Measurements from ENCODE around the gene TBC1D4. TPM values are rescaled to one million over a fixed set of nuclear protein-coding genes. Genes with fewer than 3 reads are reported as not detected.
"Not testable (repeated sequence)": the region's sequence is repeated elsewhere in the genome, so short reads cannot be mapped to it uniquely, and the experiment has no call there.

TBC1D4 gene
- total and polyA plus RNA-seq, 7 donors, result 5.4 to 15.0 (median 7.8) TPM

DNA sequence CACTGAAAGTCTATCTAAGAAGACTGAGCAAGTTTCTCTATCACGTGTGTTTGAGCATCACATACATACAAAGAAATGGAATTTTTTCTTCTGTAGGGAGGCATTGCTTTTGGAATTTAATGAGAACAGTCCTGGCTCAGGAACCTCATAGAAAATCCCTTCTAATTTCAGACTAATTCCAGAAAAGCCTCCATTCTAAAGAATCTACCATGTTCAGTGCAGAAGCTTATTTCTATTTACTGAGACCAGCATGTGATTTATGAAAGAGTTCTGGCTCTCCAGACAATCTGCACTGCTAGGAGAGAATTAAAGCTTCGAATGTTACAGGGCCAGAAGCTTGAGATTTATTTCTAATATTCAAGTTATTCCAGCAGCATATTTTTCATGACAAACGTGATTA lies 186.8 kb downstream of the TBC1D4 start:
- H3K27ac ChIP-seq, result no peak overlapping the region
- no peaks in the 10 kb centered on the region for H3K9me3 ChIP-seq
- intact Hi-C loops (cut with DNase I), result loop anchor here (10.0 kb wide), 1 partner anchor 1930 kb away; no protein-coding TSS in a partner anchor
- DNase-seq, result no peak
- 56 to 87% methylated on average over 3 of the region's 3 CpGs for WGBS, 2 donors
- no peaks in the 10 kb centered on the region for H3K27me3 ChIP-seq
- no peak overlapping the region for H3K4me3 ChIP-seq
- H3K4me1 ChIP-seq, result no peaks in the 10 kb centered on the region
- TF ChIP-seq, protein P1, sequence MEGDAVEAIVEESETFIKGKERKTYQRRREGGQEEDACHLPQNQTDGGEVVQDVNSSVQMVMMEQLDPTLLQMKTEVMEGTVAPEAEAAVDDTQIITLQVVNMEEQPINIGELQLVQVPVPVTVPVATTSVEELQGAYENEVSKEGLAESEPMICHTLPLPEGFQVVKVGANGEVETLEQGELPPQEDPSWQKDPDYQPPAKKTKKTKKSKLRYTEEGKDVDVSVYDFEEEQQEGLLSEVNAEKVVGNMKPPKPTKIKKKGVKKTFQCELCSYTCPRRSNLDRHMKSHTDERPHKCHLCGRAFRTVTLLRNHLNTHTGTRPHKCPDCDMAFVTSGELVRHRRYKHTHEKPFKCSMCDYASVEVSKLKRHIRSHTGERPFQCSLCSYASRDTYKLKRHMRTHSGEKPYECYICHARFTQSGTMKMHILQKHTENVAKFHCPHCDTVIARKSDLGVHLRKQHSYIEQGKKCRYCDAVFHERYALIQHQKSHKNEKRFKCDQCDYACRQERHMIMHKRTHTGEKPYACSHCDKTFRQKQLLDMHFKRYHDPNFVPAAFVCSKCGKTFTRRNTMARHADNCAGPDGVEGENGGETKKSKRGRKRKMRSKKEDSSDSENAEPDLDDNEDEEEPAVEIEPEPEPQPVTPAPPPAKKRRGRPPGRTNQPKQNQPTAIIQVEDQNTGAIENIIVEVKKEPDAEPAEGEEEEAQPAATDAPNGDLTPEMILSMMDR (IDR thresholded peaks at IDR 0.05), result no peak
- TF ChIP-seq POLR2A (IDR thresholded peaks at IDR 0.05), result no peak
- no peak for TF ChIP-seq POLR2AphosphoS5 (IDR thresholded peaks at IDR 0.05)
- TF ChIP-seq EP300 (IDR thresholded peaks at IDR 0.05), result no peak
- no peaks in the 10 kb centered on the region for H3K36me3 ChIP-seq

- H3K9me3 ChIP-seq, result no peaks in the 10 kb centered on the region
- H3K27ac ChIP-seq, result no peak overlapping the region
- no peaks in the 10 kb centered on the region for H3K36me3 ChIP-seq
- H3K4me1 ChIP-seq, result no peaks in the 10 kb centered on the region
- TF ChIP-seq, protein P1 (IDR thresholded peaks at IDR 0.05), result no peak
- no peak for TF ChIP-seq POLR2AphosphoS5 (IDR thresholded peaks at IDR 0.05)
- no peak for TF ChIP-seq POLR2A (IDR thresholded peaks at IDR 0.05)
- TF ChIP-seq EP300 (IDR thresholded peaks at IDR 0.05), result no peak
- DNase-seq, result no peak
- intact Hi-C loops (cut with DNase I), result loop anchor here (10.0 kb wide), 1 partner anchor 1929 kb away; no protein-coding TSS in a partner anchor
- H3K4me3 ChIP-seq, result no peak overlapping the region
- H3K27me3 ChIP-seq, result no peaks in the 10 kb centered on the region
Measured at GRCh38 chr13:75294110-75294509, 187.9 kb downstream of the TBC1D4 start.

- no peaks in the 10 kb centered on the region for H3K27me3 ChIP-seq
- WGBS, 2 donors, result 75 to 91% methylated on average over 1 of the region's 1 CpG
- DNase-seq, result no peak
- H3K27ac ChIP-seq, result no peak overlapping the region
- TF ChIP-seq EP300 (IDR thresholded peaks at IDR 0.05), result no peak
- no peak for TF ChIP-seq POLR2A (IDR thresholded peaks at IDR 0.05)
- no peak for TF ChIP-seq POLR2AphosphoS5 (IDR thresholded peaks at IDR 0.05)
- intact Hi-C loops (cut with DNase I), result no loop called here
- H3K36me3 ChIP-seq, result peaks cover 0 to 8% (median 2%) of the 10 kb centered on the region in 4 donors
- H3K4me3 ChIP-seq, result no peak overlapping the region
- H3K9me3 ChIP-seq, result peaks cover 0 to 3% (median 0%) of the 10 kb centered on the region in 4 donors
- H3K4me1 ChIP-seq, result no peaks in the 10 kb centered on the region
Measured at GRCh38 chr13:75285310-75285709, 196.7 kb downstream of the TBC1D4 start.

DNA sequence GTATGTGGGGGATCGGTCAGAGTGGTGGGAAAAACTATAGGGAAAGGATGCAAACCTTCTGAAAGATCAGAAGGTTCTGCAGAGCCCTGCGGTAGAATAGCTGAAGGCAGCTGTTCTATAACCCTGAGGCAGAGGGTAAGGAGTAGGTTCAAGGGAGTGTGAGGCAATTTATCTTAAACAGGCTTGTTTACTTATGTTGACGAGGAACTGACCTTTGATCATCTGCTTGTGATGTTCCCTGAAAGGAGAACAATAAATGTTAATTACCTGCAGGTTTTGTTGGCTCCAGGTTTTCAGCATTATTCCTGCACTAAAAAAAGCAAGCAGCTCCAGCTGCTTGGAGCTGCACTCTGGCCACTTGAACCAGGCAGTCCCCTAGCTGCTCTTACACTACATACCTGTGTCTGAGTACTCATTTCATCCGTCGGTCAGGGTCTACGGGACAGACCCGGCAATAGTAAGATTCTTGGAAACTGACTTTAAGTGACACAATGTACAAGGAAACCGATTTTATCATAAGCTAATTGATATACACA lies 202.1 kb downstream of the TBC1D4 start:
- TF ChIP-seq POLR2AphosphoS5 (IDR thresholded peaks at IDR 0.05), result no peak
- TF ChIP-seq, protein P1 (IDR thresholded peaks at IDR 0.05), result no peak
- TF ChIP-seq POLR2A (IDR thresholded peaks at IDR 0.05), result no peak
- TF ChIP-seq EP300 (IDR thresholded peaks at IDR 0.05), result no peak
- H3K36me3 ChIP-seq, result no peaks in the 10 kb centered on the region
- no peak overlapping the region for H3K27ac ChIP-seq
- intact Hi-C loops (cut with DNase I), result no loop called here
- DNase-seq, result no peak
- peaks cover 0 to 3% (median 1%) of the 10 kb centered on the region in 4 donors for H3K9me3 ChIP-seq
- 66 to 83% methylated on average over 8 of the region's 8 CpGs for WGBS, 2 donors
- no peak overlapping the region for H3K4me3 ChIP-seq
- H3K4me1 ChIP-seq, result no peaks in the 10 kb centered on the region
- no peaks in the 10 kb centered on the region for H3K27me3 ChIP-seq

- DNase-seq; H3K9me3 ChIP-seq; H3K36me3 ChIP-seq; H3K4me1 ChIP-seq; H3K27me3 ChIP-seq; H3K4me3 ChIP-seq; intact Hi-C loops (cut with DNase I); H3K27ac ChIP-seq: not testable (repeated sequence)
- WGBS, 2 donors, result 95% methylated on average over 4 of the region's 4 CpGs
Measured at GRCh38 chr13:75273695-75274094, 208.3 kb downstream of the TBC1D4 start.

DNA sequence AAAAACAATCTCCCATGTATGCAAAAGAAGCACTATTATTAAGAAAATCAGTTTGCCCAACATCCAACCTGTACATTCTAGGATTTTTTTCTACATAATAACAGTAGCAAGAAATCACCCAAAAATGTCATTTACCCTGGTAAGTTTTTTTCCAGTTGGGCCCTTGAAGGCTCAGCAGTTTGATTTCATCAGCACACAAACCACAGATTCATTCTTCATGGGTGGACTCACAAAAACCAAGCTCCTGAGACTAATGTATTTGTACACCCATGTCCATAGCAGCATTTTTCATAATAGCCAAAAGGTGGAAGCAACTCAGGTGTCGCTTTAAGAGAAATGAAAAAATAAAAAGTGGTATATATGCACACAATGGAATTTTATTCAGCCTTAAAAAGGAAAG lies 210.1 kb downstream of the TBC1D4 start:
- Histone ChIP-seq H3K4me1 (no peaks in the 10 kb centered on the region), H3K9me3 (peaks cover 0 to 4% (median 1%) of the 10 kb centered on the region in 4 donors), H3K27me3 (no peaks in the 10 kb centered on the region), H3K27ac (no peak overlapping the region), H3K36me3 (no peaks in the 10 kb centered on the region), H3K4me3 (no peak overlapping the region)
- 93 to 95% methylated on average over 1 of the region's 1 CpG for WGBS, 2 donors
- TF ChIP-seq POLR2A (IDR thresholded peaks at IDR 0.05) (no peak), EP300 (IDR thresholded peaks at IDR 0.05) (no peak), POLR2AphosphoS5 (IDR thresholded peaks at IDR 0.05) (no peak)
- TF ChIP-seq, protein P1 (IDR thresholded peaks at IDR 0.05), result no peak
- intact Hi-C loops (cut with DNase I), result no loop called here
- DNase-seq, result no peak

DNA sequence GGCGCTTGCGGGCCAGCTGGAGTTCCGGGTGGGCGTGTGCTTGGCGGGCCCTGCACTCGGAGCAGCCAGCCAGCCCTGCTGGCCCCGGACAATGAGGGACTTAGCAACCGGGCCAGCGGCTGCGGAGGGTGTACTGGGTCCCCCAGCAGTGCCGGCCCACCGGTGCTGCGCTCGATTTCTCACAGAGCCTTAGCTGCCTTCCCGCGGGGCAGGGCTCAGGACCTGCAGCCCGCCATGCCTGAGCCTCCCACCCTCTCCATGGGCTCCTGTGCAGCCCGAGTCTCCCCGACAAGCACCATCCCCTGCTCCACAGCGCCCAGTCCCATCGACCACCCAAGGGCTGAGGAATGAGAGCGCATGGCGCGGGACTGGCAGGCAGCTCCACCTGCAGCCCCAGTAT lies 213.5 kb downstream of the TBC1D4 start:
- H3K4me3 ChIP-seq; DNase-seq; intact Hi-C loops (cut with DNase I); H3K9me3 ChIP-seq; H3K36me3 ChIP-seq; H3K4me1 ChIP-seq; H3K27ac ChIP-seq; H3K27me3 ChIP-seq: not testable (repeated sequence)
- WGBS, 2 donors, result 97 to 99% methylated on average over 24 of the region's 24 CpGs
